ENCODE measurements around the gene VEGFB.

GRCh38 chr11:64249563-64250414 is 15.4 kb downstream of the VEGFB start:
- TF ChIP-seq CTCF (IDR thresholded peaks at IDR 0.05) (no peak), EZH2 (IDR thresholded peaks at IDR 0.05) (no peak), EZH2phosphoT487 (IDR thresholded peaks at IDR 0.05) (no peak)
